K562 (cell line): ENCODE results near the gene ANO1. TPM values are rescaled to one million over a fixed set of nuclear protein-coding genes. Genes with fewer than 3 reads are reported as not detected.

Experiments used
- ATAC-seq: fragments of 200-7000 bp; cut with Tn5 transposase; 3 replicates; pipeline ENCODE4 v1.9.1; 2020; ENCODE audit warnings: moderate library complexity
- BruUV-seq: library from RNA; stranded (reverse); fragments of 400-500 nt; replicated peaks from 2 replicates; lab custom pipeline; 2021; lab: Mats Ljungman, UMichigan
- CTCF ChIA-PET: fragments of 300-600 bp; formaldehyde crosslinking; extraction: SDS; loops from one replicate; lab custom pipeline; 2021; ENCODE audit warnings: low intra/inter-chr PET ratio; lab: Yijun Ruan, JAX
- POLR2A ChIA-PET: fragments of 300-600, 350-650 bp; sonication (Branson Sonifier 250); formaldehyde crosslinking; extraction: SDS; loops from one replicate; lab custom pipeline; 2021; ENCODE audit warnings: antibody characterized with exemption, inconsistent platforms; lab: Yijun Ruan, JAX
- DNase-seq, 4 experiments: peaks; one replicate each; pipeline versions ENCODE4 v3.0.0 to v3.0.0-alpha.2; 2011 to 2018; ENCODE audit warnings: low spot score in 3 of 4, mixed read lengths in 3 of 4; ENCODE audit errors: extremely low read depth in 1 of 4
- FAIRE-seq: peaks from 2 replicates; lab custom pipeline; 2011; peaks lifted over from hg19 to GRCh38; lab: Jason Lieb, UNC
- H2AFZ ChIP-seq: 2 replicates; pipeline ENCODE4 v1.6.0; 2011; ENCODE audit warnings: low read depth, low read length, control low read depth, inconsistent platforms
- H3K27ac ChIP-seq: fragments of 200-600 bp; 3 replicates; pipeline ENCODE4 v1.8.0; 2011; ENCODE audit warnings: low read depth, mild to moderate bottlenecking, control low read depth, inconsistent platforms, low read length, moderate library complexity, mixed read lengths; ENCODE audit errors: extremely low read depth
- H3K27me3 ChIP-seq, 2 experiments: fragments of 300-600 bp in 1 of 2; 2 replicates in 1 of 2; 3 replicates in 1 of 2; pipeline versions ENCODE4 v1.6.0 to v1.8.0; 2011; ENCODE audit warnings: inconsistent platforms in 2 of 2, low read length in 2 of 2, mild to moderate bottlenecking in 1 of 2, mixed read lengths in 1 of 2, moderate library complexity in 1 of 2; ENCODE audit not compliant: control insufficient read depth in 2 of 2, insufficient read depth in 2 of 2
- H3K36me3 ChIP-seq: fragments of 300-600 bp; 3 replicates; pipeline ENCODE4 v1.8.0; 2011; ENCODE audit warnings: mild to moderate bottlenecking, low read length, inconsistent platforms; ENCODE audit not compliant: control insufficient read depth, insufficient read depth
- H3K4me1 ChIP-seq, 2 experiments: fragments of 200-600 bp in 1 of 2; replicated peaks in 1 of 2; 2 replicates in 1 of 2; 3 replicates in 1 of 2; pipeline versions ENCODE4 v1.5.1 to v1.8.0; 2011; ENCODE audit warnings: inconsistent platforms in 2 of 2, low read length in 2 of 2, mild to moderate bottlenecking in 1 of 2, mixed read lengths in 1 of 2, moderate library complexity in 1 of 2; ENCODE audit not compliant: control insufficient read depth in 2 of 2, insufficient read depth in 2 of 2
- H3K4me2 ChIP-seq: 2 replicates; pipeline ENCODE4 v1.6.1; 2011; ENCODE audit warnings: low read length, control low read depth, inconsistent platforms, mixed read lengths; ENCODE audit not compliant: insufficient read depth
- H3K4me3 ChIP-seq: fragments of 200-600 bp; sonication (generic), shearing (Covaris generic); 2 replicates; pipeline ENCODE4 v1.5.1; 2016; ENCODE audit warnings: control low read depth, inconsistent platforms
- H3K79me2 ChIP-seq: fragments of 200-600 bp; 3 replicates; pipeline ENCODE4 v1.8.0; 2011; ENCODE audit warnings: low read length, inconsistent platforms; ENCODE audit not compliant: control insufficient read depth, insufficient read depth
- H3K9ac ChIP-seq, 2 experiments: 2 replicates each; pipeline versions ENCODE4 v1.6.0 to v1.6.1; 2011; ENCODE audit warnings: low read depth in 2 of 2, low read length in 2 of 2, control low read depth in 1 of 2, inconsistent platforms in 1 of 2, mild to moderate bottlenecking in 1 of 2, mixed read lengths in 1 of 2; ENCODE audit not compliant: insufficient read depth in 1 of 2
- H3K9me1 ChIP-seq: one replicate; pipeline ENCODE4 v1.6.0; 2011; ENCODE audit warnings: inconsistent platforms, mild to moderate bottlenecking, low read length, moderate library complexity; ENCODE audit not compliant: control insufficient read depth, insufficient read depth
- H3K9me3 ChIP-seq: replicated peaks from 2 replicates; pipeline ENCODE4 v1.5.1; 2011; ENCODE audit warnings: low read depth, low read length, inconsistent platforms; ENCODE audit not compliant: control insufficient read depth, insufficient read depth
- H4K20me1 ChIP-seq: replicated peaks from 2 replicates; pipeline ENCODE4 v1.6.1; 2011; ENCODE audit warnings: low read length, inconsistent platforms, mixed read lengths; ENCODE audit not compliant: control insufficient read depth, insufficient read depth
- FOSL1 ChIP-seq: fragments of 200-800 bp; sonication (Bioruptor generic); conservative IDR thresholded peaks from 2 replicates; pipeline ENCODE4 v1.6.1; 2016; ENCODE audit warnings: missing genetic modification characterization, missing compliant biosample characterization
- GTF2A2 ChIP-seq: IDR thresholded peaks from 2 replicates; pipeline ENCODE4 v1.6.1; 2016; ENCODE audit warnings: mild to moderate bottlenecking, missing genetic modification characterization, missing compliant biosample characterization
- ILF3 ChIP-seq: fragments of 450-650 bp; IDR thresholded peaks from 2 replicates; pipeline ENCODE4 v1.6.1; 2018; ENCODE audit warnings: antibody characterized with exemption, mild to moderate bottlenecking, moderate library complexity, borderline replicate concordance
- JUN ChIP-seq, 2 experiments: sonication (generic) in 1 of 2; formaldehyde crosslinking in 1 of 2; IDR thresholded peaks; 2 replicates each; pipeline versions ENCODE4 v1.6.1 to v1.8.0; 2012 to 2022; ENCODE audit warnings: borderline replicate concordance in 2 of 2, mild to moderate bottlenecking in 2 of 2, improper control_type of control experiment in 1 of 2, low read depth in 1 of 2, low read length in 1 of 2, missing genetic modification reagents in 1 of 2
- MBD2 ChIP-seq: sonication (generic); IDR thresholded peaks from 2 replicates; pipeline ENCODE4 v1.6.1; 2016; ENCODE audit warnings: low read depth, borderline replicate concordance
- NONO ChIP-seq, 2 experiments: fragments of 200-400 bp in 1 of 2; fragments of 450-650 bp in 1 of 2; formaldehyde crosslinking in 1 of 2; IDR thresholded peaks; 2 replicates each; pipeline ENCODE4 v1.6.1; 2017; ENCODE audit warnings: low read depth in 2 of 2, mild to moderate bottlenecking in 2 of 2, moderate library complexity in 2 of 2, low read length in 1 of 2
- PML ChIP-seq: IDR thresholded peaks from 2 replicates; pipeline ENCODE4 v1.6.1; 2012; ENCODE audit warnings: low read length, inconsistent platforms
- ZNF583 ChIP-seq: fragments of 250-450 bp; sonication (Bioruptor Pico); IDR thresholded peaks from 2 replicates; pipeline ENCODE4 v1.4.0; 2020
- WGBS: fragments of 100-300 bp; shearing (Covaris generic); methylation state at CpG from one replicate; pipeline ENCODE4 v1.1.6; 2016; ENCODE audit warnings: low coverage, mixed read lengths; ENCODE audit not compliant: insufficient coverage; ENCODE audit errors: missing lambda C conversion rate; 5-methylcytosine and 5-hydroxymethylcytosine counted together
- in situ Hi-C: fragments of 300-500 bp; cut with MboI; formaldehyde crosslinking; loops from 4 replicates; pipeline ENCODE4 v1.15.0; 2018; ENCODE audit warnings: inconsistent platforms, mixed read lengths
- intact Hi-C: fragments of 100-400 bp; cut with micrococcal nuclease; formaldehyde crosslinking; loops from 2 replicates; pipeline ENCODE4 v1.14.2; 2022
- polyA plus RNA-seq, 8 experiments: library from polyadenylated mRNA; depleted of rRNA in 4 of 8; stranded (reverse) in 5 of 8; unstranded in 3 of 8; fragments of >200 nt; fragmentation: Nextera tagmentation in 2 of 8; fragmentation: Illumina TruSeq in 1 of 8; extraction: Ambion mirVana in 2 of 8; extraction: Trizol in 1 of 8; gene quantifications; 2 replicates each; pipeline versions ENCODE4 v1.2.1 to v1.2.3, GENCODE V29; 2011 to 2014; ENCODE audit warnings: inconsistent platforms in 1 of 8, missing spikeins in 1 of 8
- total RNA-seq, 7 experiments: library from RNA; depleted of rRNA in 6 of 7; stranded (reverse); fragments of >200 nt in 6 of 7; fragmentation: Illumina TruSeq in 2 of 7; extraction: Trizol in 2 of 7; gene quantifications; 2 replicates each; pipeline versions ENCODE4 v1.2.1 to v1.2.3, GENCODE V29; 2011 to 2021; ENCODE audit warnings: low replicate concordance in 1 of 7

ANO1 gene
- total and polyA plus RNA-seq, 9 of the 15 experiments (the other 6 are each of a cell fraction or from before 2014, with no cell fraction given), result not detected

DNA sequence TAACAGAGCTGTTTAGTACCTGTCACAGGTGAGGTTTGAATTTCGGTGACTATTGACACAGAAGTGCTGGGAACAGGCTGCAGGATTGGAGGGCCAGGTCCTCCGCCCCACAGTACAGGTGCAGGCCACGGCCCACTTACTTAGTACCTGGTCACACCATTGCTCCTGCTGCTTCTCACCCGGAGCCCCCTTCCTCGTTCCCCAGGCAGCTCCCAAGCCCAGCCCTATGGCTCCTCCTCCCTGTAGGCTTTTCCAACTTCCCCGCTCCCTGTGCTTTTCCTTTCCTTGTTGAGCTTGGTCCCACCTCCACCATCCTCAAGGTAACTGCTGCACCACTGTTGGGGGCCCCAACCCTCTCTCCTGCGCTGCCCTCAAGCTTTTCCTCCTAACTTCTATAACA is 27.9 kb upstream of the ANO1 start (continued):
- TF ChIP-seq MBD2 (no peak), FOSL1 (tag) (no peak), NONO (IDR thresholded peaks at IDR 0.05; ENCODE audit: low read depth in 2 of 2, low read length in 1 of 2) (no peak), ZNF583 (no peak), JUN (IDR thresholded peaks at IDR 0.05; ENCODE audit: borderline replicate concordance, low read depth, low read length) (no peak), JUN (CRISPR knock-in tag; IDR thresholded peaks at IDR 0.05; ENCODE audit: borderline replicate concordance) (no peak), PML (no peak)
- TF ChIP-seq, all 486 proteins: peak for 0

DNA sequence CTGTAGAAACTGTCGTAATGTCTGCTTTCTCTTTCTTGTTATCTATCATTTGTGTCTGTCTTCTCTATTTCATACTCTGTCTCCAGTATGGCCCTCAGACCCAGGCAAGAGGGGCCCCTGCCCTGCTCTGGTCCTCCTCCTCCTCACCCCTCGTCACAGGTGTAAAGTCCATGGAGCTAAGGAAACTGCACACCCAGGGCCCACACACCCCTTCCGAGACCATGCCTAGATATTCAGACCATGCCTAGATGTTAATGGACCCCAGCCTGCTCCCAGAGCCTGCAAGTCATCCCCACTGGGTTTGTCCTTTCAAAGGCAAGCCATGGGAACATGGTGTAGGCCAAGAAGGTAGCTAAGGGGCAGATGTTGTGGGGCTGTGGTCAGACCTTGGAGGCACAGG is 24.1 kb upstream of the ANO1 start:
- Histone ChIP-seq H3K4me1 (no peaks in the 10 kb centered on the region), H3K9me3 (no peaks in the 10 kb centered on the region), H3K9ac (no peak overlapping the region), H3K27me3 (peaks cover 4 to 22% of the 10 kb centered on the region in 2 experiments; a peak in 3 of 5 replicates), H3K36me3 (no peaks in the 10 kb centered on the region), H3K4me3 (no peak overlapping the region), H4K20me1 (no peaks in the 10 kb centered on the region; the same call in 1 of the 2 replicates), H2AFZ (no peak overlapping the region), H3K79me2 (no peaks in the 10 kb centered on the region), H3K4me2 (no peak overlapping the region), H3K9me1 (no peaks in the 10 kb centered on the region), H3K27ac (no peak overlapping the region)
- DNase-seq (no peak), ATAC-seq (no peak), FAIRE-seq (no peak)
- POLR2A ChIA-PET, result interaction anchor here (1.2 to 2.0 kb wide), 2 partner anchors 8 to 12 kb away, joined by 3 to 5 read pairs; no protein-coding TSS in a partner anchor
- WGBS, result 0% methylated on average over 3 of the region's 3 CpGs
- intact Hi-C loops (no loop called here), in situ Hi-C loops (no loop called here)
- no TSS peak for BruUV-seq
- CTCF ChIA-PET, result no interaction called here
- no peak for TF ChIP-seq ILF3
- TF ChIP-seq GTF2A2 (tag), result no peak
